ENCODE measurements around the gene FMNL2. TPM values are rescaled to one million over a fixed set of nuclear protein-coding genes. Genes with fewer than 3 reads are reported as not detected.
A peak's percentile ranks its signal among the peaks of the same experiment; 100 is the strongest.

The FMNL2 gene
- total and polyA plus RNA-seq, 2 experiments from 2014 or later, result 16.5 to 45.4 TPM

DNA sequence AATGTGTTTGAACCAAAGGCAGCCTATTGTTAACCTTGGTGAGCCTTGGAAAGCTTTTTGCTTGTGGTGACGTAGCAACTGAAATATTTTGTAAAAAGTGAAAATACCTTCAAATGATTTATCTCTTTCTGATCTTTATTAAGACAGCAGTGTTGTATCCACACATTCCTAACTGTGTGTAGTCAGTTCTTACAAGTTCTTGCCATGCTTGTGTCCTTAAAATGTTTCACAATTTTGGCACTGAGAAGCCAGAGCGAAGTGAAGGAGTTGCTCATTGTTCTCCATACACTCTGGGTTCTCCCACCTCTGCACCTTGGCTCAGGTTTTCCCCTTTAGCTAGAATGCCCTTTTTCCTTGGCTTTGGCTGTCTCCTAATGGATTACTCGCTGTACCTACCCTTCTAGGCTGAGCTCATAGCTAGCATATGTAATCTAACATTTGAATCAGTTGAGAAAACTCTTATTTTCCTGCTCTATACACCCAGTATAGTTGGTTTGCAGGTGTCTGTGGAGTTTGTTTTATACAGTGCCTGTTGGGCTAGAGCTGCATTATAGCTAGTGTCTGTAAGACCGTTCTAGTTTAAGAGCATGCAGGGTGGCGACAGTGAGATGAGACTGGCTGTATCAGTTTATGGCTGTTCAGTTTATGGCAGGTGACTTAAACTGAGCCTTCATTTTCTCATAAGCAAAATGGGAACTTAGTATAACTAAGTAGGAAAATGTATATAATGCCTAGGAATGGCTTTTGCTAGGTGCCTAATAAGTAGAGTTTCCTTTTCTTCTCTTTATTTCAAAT lies 45.5 kb downstream of the FMNL2 start:
- Histone ChIP-seq H3K4me2 (no peak overlapping the region), H4K20me1 (replicated peaks; ENCODE audit: insufficient read depth) (peaks cover 46% of the 10 kb centered on the region), H3K27me3 (ENCODE audit: insufficient read depth) (no peaks in the 10 kb centered on the region), H2AFZ (no peak overlapping the region), H3K9me2 (ENCODE audit: insufficient read depth) (no peaks in the 10 kb centered on the region), H3K27ac (ENCODE audit: low read depth) (no peak overlapping the region), H3K79me2 (replicated peaks; ENCODE audit: insufficient read depth) (peaks cover 100% of the 10 kb centered on the region), H3K36me3 (ENCODE audit: insufficient read depth) (no peaks in the 10 kb centered on the region), H3F3A (replicated peaks; ENCODE audit: low read depth) (no peaks in the 10 kb centered on the region), H3K4me3 (no peak overlapping the region), H3K4me1 (ENCODE audit: insufficient read depth) (peaks cover 19% of the 10 kb centered on the region)
- Mint-ChIP-seq H3K4me3 (no peak overlapping the region), H3K36me3 (ENCODE audit: low read depth) (no peaks in the 10 kb centered on the region), H3K27ac (no peak overlapping the region), H3K27me3 (ENCODE audit: insufficient read depth, low read depth, poor library complexity) (peaks cover 2% of the 10 kb centered on the region), H3K9me3 (no peaks in the 10 kb centered on the region), H3K4me1 (peaks cover 44% of the 10 kb centered on the region)
- TF ChIP-seq NANOG (IDR thresholded peaks at IDR 0.05; ENCODE audit: borderline replicate concordance) (no peak), STAT1 (IDR thresholded peaks at IDR 0.05; ENCODE audit: unreplicated experiment) (no peak), EZH2 (IDR thresholded peaks at IDR 0.05; ENCODE audit: low read depth, unreplicated experiment) (no peak)
- ATAC-seq (peak; percentile 46; the same call in 2 of the 3 replicates), DNase-seq (ENCODE audit: low spot score) (no peak)

DNA sequence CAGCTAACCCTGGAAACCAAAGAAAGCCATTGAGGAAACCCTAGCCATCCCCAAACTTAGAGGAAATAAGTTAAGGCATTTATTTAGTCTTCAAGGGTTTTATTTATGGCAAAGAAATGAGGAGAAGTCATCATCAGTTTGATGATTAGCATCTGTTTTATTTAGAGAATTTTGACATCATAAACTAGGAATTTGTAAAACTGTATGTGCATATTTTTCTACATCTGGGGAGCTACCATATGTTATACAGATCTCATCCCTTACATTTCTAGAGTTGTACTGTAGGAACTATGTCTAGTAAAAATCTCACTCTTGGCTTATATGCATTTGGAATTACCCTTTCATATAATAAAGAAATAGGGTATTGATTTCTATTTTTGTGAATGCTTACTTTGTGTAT lies 48.7 kb downstream of the FMNL2 start:
- H3K4me2 ChIP-seq, result no peak overlapping the region
- Mint-ChIP-seq H3K9me3 (no peaks in the 10 kb centered on the region), H3K27me3 (ENCODE audit: insufficient read depth, low read depth, poor library complexity) (peaks cover 2% of the 10 kb centered on the region), H3K4me3 (no peak overlapping the region), H3K4me1 (peaks cover 51% of the 10 kb centered on the region), H3K36me3 (ENCODE audit: low read depth) (no peaks in the 10 kb centered on the region; the same call in 2 of the 3 replicates), H3K27ac (no peak overlapping the region)
- TF ChIP-seq, protein P1, sequence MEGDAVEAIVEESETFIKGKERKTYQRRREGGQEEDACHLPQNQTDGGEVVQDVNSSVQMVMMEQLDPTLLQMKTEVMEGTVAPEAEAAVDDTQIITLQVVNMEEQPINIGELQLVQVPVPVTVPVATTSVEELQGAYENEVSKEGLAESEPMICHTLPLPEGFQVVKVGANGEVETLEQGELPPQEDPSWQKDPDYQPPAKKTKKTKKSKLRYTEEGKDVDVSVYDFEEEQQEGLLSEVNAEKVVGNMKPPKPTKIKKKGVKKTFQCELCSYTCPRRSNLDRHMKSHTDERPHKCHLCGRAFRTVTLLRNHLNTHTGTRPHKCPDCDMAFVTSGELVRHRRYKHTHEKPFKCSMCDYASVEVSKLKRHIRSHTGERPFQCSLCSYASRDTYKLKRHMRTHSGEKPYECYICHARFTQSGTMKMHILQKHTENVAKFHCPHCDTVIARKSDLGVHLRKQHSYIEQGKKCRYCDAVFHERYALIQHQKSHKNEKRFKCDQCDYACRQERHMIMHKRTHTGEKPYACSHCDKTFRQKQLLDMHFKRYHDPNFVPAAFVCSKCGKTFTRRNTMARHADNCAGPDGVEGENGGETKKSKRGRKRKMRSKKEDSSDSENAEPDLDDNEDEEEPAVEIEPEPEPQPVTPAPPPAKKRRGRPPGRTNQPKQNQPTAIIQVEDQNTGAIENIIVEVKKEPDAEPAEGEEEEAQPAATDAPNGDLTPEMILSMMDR (conservative IDR thresholded peaks at IDR 0.05; ENCODE audit: low read depth in 2 of 2), result no peak
- no peak for TF ChIP-seq CREB1 (CRISPR knock-in tag; IDR thresholded peaks at IDR 0.05; ENCODE audit: low read depth)
- no peaks in the 10 kb centered on the region for H3F3A ChIP-seq (replicated peaks; ENCODE audit: low read depth)
- peaks cover 30% of the 10 kb centered on the region for H3K4me1 ChIP-seq (ENCODE audit: insufficient read depth)
- no peak overlapping the region for H2AFZ ChIP-seq
- peaks cover 98% of the 10 kb centered on the region for H3K79me2 ChIP-seq (replicated peaks; ENCODE audit: insufficient read depth)
- no peaks in the 10 kb centered on the region for H3K27me3 ChIP-seq (ENCODE audit: insufficient read depth)
- H3K9me2 ChIP-seq (ENCODE audit: insufficient read depth), result no peaks in the 10 kb centered on the region
- H3K36me3 ChIP-seq (ENCODE audit: insufficient read depth), result no peaks in the 10 kb centered on the region
- ATAC-seq (no peak), DNase-seq (ENCODE audit: low spot score) (no peak)
- peaks cover 41% of the 10 kb centered on the region for H4K20me1 ChIP-seq (replicated peaks; ENCODE audit: insufficient read depth)
- no peak overlapping the region for H3K4me3 ChIP-seq
- H3K27ac ChIP-seq (ENCODE audit: low read depth), result no peak overlapping the region

DNA sequence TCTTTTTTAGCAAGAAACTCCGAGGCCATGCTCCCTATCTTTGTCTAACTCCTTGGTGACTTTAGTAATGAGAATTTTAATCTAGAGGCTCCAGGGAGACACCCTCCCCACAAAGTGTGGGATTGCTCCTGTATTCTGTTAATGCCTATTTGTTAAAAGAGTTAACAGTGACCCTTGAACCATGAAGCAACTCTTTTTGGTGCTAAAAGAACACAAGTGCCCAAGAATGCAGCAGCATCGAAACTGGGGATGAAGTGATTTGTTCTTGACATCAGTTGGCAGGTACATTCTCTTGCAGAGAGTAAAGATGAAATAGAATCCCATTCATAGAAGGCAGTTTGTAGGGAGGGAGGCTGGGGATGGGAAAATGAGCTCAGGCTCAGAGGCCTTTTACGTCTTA lies 50.0 kb downstream of the FMNL2 start:
- ATAC-seq, result no peak
- no peak overlapping the region for H3K4me3 Mint-ChIP-seq
- H3K36me3 Mint-ChIP-seq (ENCODE audit: low read depth), result peaks cover 8% of the 10 kb centered on the region
- H3K4me3 ChIP-seq, result no peak overlapping the region
- peaks cover 54% of the 10 kb centered on the region for H3K4me1 Mint-ChIP-seq
- H3K27ac ChIP-seq (ENCODE audit: low read depth), result no peak overlapping the region; the same call in 1 of the 2 replicates
- H3K9me3 Mint-ChIP-seq, result no peaks in the 10 kb centered on the region
- H3F3A ChIP-seq (replicated peaks; ENCODE audit: low read depth), result no peaks in the 10 kb centered on the region
- H3K36me3 ChIP-seq (ENCODE audit: insufficient read depth), result no peaks in the 10 kb centered on the region
- H3K4me2 ChIP-seq, result no peak overlapping the region
- peaks cover 30% of the 10 kb centered on the region for H3K4me1 ChIP-seq (ENCODE audit: insufficient read depth)
- H3K27me3 Mint-ChIP-seq (ENCODE audit: insufficient read depth, low read depth, poor library complexity), result peaks cover 3% of the 10 kb centered on the region
- H3K79me2 ChIP-seq (replicated peaks; ENCODE audit: insufficient read depth), result peaks cover 94% of the 10 kb centered on the region
- TF ChIP-seq ZNF331 (CRISPR knock-in tag; IDR thresholded peaks at IDR 0.05; ENCODE audit: low read depth) (no peak), POLR2AphosphoS5 (IDR thresholded peaks at IDR 0.05; ENCODE audit: low read depth) (no peak), JUNB (IDR thresholded peaks at IDR 0.05; ENCODE audit: unreplicated experiment) (no peak)
- TF ChIP-seq, protein P1 (conservative IDR thresholded peaks at IDR 0.05; ENCODE audit: low read depth in 2 of 2), result no peak
- no peaks in the 10 kb centered on the region for H3K9me2 ChIP-seq (ENCODE audit: insufficient read depth)
- H4K20me1 ChIP-seq (replicated peaks; ENCODE audit: insufficient read depth), result peaks cover 33% of the 10 kb centered on the region
- no peaks in the 10 kb centered on the region for H3K27me3 ChIP-seq (ENCODE audit: insufficient read depth)
- H2AFZ ChIP-seq, result no peak overlapping the region
- DNase-seq (ENCODE audit: low spot score), result no peak
- no peak overlapping the region for H3K27ac Mint-ChIP-seq
